SK-N-MC (cell line): Measurements from ENCODE around the gene LMX1A.

Experiments used
- EZH2 ChIP-seq: fragments of 200-600 bp; sonication (generic); IDR thresholded peaks from one replicate; pipeline ENCODE4 v1.6.1; 2017; ENCODE audit warnings: antibody characterized with exemption
- FOXP2 ChIP-seq: optimal IDR thresholded peaks from 2 replicates; pipeline ENCODE3; 2011; ENCODE audit warnings: mild to moderate bottlenecking, moderate library complexity; ENCODE audit not compliant: insufficient read depth; ENCODE audit errors: extremely low read length, control extremely low read depth
- POLR2AphosphoS5 ChIP-seq: IDR thresholded peaks from 2 replicates; pipeline ENCODE4 v1.6.1; 2012; ENCODE audit warnings: mild to moderate bottlenecking, low read depth, low read length, borderline replicate concordance

- no peak for TF ChIP-seq EZH2
- TF ChIP-seq POLR2AphosphoS5, result no peak
- no peak for TF ChIP-seq FOXP2
Observed at GRCh38 chr1:165364568-165365133, 8.1 kb upstream of the LMX1A start.
